GM12801 (cell line): ENCODE results near the gene ENTPD6.

Source experiments
- CTCF ChIP-seq: IDR thresholded peaks from one replicate; pipeline ENCODE4 v1.5.1; 2011; ENCODE audit warnings: control low read depth; ENCODE audit not compliant: insufficient read length; ENCODE audit errors: extremely low read depth

The ENTPD6 gene

GRCh38 chr20:25270829-25271251 lies 75.3 kb downstream of the ENTPD6 start:
- TF ChIP-seq CTCF = no peak

- no peak for TF ChIP-seq CTCF
Measured at GRCh38 chr20:25271486-25272222, 76.1 kb downstream of the ENTPD6 start.

DNA sequence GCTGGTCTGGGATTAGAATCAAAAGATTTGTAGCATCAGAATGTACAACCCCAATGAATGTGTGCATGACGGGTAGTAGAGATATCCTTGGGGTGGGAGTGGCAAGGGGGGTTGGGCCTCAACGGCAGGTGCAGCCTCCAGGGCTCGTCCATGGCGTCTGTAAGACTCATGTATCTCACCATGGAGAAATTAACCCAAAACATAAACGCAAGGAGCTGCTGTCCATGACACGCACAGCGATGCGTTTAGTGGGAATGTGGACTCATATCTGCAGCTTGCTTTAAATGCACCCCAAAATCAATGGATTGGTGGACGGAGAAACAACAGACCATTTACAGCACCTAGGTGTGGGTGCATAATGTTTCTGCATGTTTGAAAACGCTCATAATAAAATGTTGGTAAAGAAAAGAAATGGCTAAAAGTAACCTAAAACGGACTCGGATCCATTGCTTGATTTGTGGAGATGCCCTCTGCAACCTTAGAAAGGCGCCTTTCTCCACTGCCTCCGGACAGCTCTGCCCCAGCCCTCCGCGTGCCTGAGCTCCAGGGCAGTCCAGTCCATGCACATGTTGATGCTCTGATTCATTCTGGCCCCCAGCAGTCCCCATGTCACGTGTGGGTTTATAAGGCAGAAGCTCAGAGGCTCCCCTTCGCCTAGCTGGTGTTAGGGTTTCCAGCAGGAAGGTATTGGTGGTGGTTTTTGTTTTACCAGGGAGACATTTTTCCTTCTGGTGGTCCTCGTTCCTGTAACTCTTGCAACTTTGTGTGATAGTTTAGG lies 76.9 kb downstream of the ENTPD6 start:
- no peak for TF ChIP-seq CTCF

- TF ChIP-seq CTCF = no peak
Measured at GRCh38 chr20:25273046-25273445, 77.5 kb downstream of the ENTPD6 start.

DNA sequence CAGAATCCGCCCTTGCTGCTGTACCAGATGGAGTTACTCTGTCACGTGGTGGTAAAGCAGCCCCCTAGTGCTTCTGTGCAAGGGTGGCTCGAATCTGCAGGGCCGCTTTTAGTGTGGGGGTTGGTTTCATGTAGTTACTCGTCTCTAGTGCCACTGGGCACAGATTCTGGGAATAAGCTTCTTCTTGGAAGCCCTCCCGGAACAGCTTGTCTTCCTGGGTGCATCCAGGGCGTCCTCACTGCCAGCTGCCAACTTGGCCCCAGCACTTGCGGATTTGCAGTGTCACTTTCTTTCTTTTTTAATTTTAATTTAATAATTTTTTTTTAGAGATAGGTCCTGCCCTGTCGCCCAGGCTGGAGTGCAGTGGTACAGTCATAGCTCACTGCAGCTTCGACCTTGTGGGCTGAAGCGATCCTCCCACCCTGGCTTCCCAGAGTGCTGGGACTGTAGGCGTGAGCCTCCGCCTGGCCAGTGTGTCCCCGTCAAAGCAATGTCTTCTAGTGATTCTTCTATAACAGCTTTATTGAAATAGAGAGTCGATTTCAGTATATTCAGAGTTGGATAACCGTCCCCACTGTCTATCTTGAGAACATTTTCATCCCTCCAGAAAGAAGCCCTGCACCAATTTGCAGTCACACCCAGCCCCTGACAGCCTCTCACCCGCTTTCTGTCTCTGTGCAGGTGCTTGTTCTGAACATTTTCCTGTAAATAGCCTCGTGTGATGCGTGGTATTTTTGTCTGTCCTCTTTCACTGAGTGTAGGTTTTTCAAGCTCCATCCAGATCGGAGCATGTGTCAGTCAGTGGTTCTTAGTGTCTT lies 78.2 kb downstream of the ENTPD6 start:
- TF ChIP-seq CTCF = no peak

GRCh38 chr20:25274481-25274880 lies 79.0 kb downstream of the ENTPD6 start:
- TF ChIP-seq CTCF = no peak
